HepG2 (cell line): ENCODE data around the gene ACAP2. TPM values are rescaled to one million over a fixed set of nuclear protein-coding genes. Genes with fewer than 3 reads are reported as not detected.
A peak's percentile ranks its signal among the peaks of the same experiment; 100 is the strongest.
"Not testable (repeated sequence)": the region's sequence is repeated elsewhere in the genome, so short reads cannot be mapped to it uniquely, and the experiment has no call there.

Source experiments
- ATAC-seq: fragments of 200-7000 bp; cut with Tn5 transposase; 3 replicates; pipeline ENCODE4 v1.9.1; 2020; ENCODE audit warnings: mild to moderate bottlenecking, moderate library complexity
- BruUV-seq: library from RNA; stranded (reverse); fragments of 400-500 nt; replicated peaks from 2 replicates; lab custom pipeline; 2021; lab: Mats Ljungman, UMichigan
- CTCF ChIA-PET: fragments of 300-600 bp; formaldehyde crosslinking; extraction: SDS; loops from one replicate; lab custom pipeline; 2021; ENCODE audit warnings: low total read pairs, inconsistent platforms, low intra/inter-chr PET ratio; lab: Yijun Ruan, JAX
- POLR2A ChIA-PET: fragments of 350-600 bp; sonication (Branson Sonifier 250); formaldehyde crosslinking; loops from one replicate; lab custom pipeline; 2020; ENCODE audit warnings: antibody characterized with exemption, inconsistent platforms; lab: Yijun Ruan, JAX
- DNase-seq: peaks from one replicate; pipeline ENCODE4 v3.0.0-alpha.2; 2015; ENCODE audit warnings: low spot score
- FAIRE-seq: peaks from 3 replicates; lab custom pipeline; 2011; peaks lifted over from hg19 to GRCh38; lab: Jason Lieb, UNC
- H2AFZ ChIP-seq: one replicate; pipeline ENCODE4 v1.6.1; 2011; ENCODE audit warnings: low read length, inconsistent platforms
- H3K27ac ChIP-seq: fragments of 300-600 bp; 3 replicates; pipeline ENCODE4 v1.8.0; 2011; ENCODE audit warnings: mixed run types, mild to moderate bottlenecking, mixed read lengths, low read length, inconsistent platforms; ENCODE audit not compliant: insufficient read depth; ENCODE audit errors: extremely low read length
- H3K27me3 ChIP-seq, 2 experiments: fragments of 200-600 bp in 1 of 2; 2 replicates in 1 of 2; 3 replicates in 1 of 2; pipeline versions ENCODE4 v1.6.0 to v1.8.0; 2011; ENCODE audit warnings: low read length in 2 of 2, mild to moderate bottlenecking in 2 of 2, moderate library complexity in 2 of 2, inconsistent platforms in 1 of 2; ENCODE audit not compliant: insufficient read depth in 2 of 2, control insufficient read depth in 1 of 2
- H3K36me3 ChIP-seq, 2 experiments: fragments of 200-600 bp in 1 of 2; replicated peaks in 1 of 2; 2 replicates in 1 of 2; 3 replicates in 1 of 2; pipeline versions ENCODE4 v1.5.1 to v1.8.0; 2011; ENCODE audit warnings: low read length in 2 of 2, inconsistent platforms in 1 of 2; ENCODE audit not compliant: insufficient read depth in 2 of 2, control insufficient read depth in 1 of 2
- H3K4me1 ChIP-seq: 2 replicates; pipeline ENCODE4 v1.5.1; 2012; ENCODE audit warnings: low read length, inconsistent platforms; ENCODE audit not compliant: insufficient read depth
- H3K4me2 ChIP-seq: 2 replicates; pipeline ENCODE4 v1.6.0; 2011; ENCODE audit warnings: low read depth, low read length, inconsistent platforms
- H3K4me3 ChIP-seq, 3 experiments: fragments of 200-600 bp in 1 of 3; sonication (generic), shearing (Covaris generic) in 1 of 3; replicated peaks in 1 of 3; 2 replicates each; pipeline ENCODE4 v1.5.1; 2011 to 2016; ENCODE audit warnings: low read length in 3 of 3, inconsistent platforms in 2 of 3, low read depth in 2 of 3, mild to moderate bottlenecking in 2 of 3, control low read depth in 1 of 3, mixed read lengths in 1 of 3; ENCODE audit not compliant: insufficient read depth in 1 of 3
- H3K79me2 ChIP-seq: one replicate; pipeline ENCODE4 v1.6.1; 2011; ENCODE audit warnings: low read length, inconsistent platforms; ENCODE audit not compliant: insufficient read depth
- H3K9ac ChIP-seq: 2 replicates; pipeline ENCODE4 v1.6.0; 2011; ENCODE audit warnings: mild to moderate bottlenecking, low read depth, low read length, inconsistent platforms; ENCODE audit not compliant: insufficient read depth
- H3K9me3 ChIP-seq: 2 replicates; pipeline ENCODE4 v1.5.1; 2012; ENCODE audit warnings: mild to moderate bottlenecking, low read length
- H4K20me1 ChIP-seq: 2 replicates; pipeline ENCODE4 v1.6.0; 2011; ENCODE audit warnings: inconsistent platforms, mild to moderate bottlenecking, low read length, moderate library complexity; ENCODE audit not compliant: insufficient read depth
- ATM ChIP-seq: fragments of 450-650 bp; IDR thresholded peaks from 2 replicates; pipeline ENCODE4 v1.7.1; 2017; ENCODE audit warnings: mild to moderate bottlenecking, borderline replicate concordance
- CBFB ChIP-seq: sonication (generic); formaldehyde crosslinking; IDR thresholded peaks from 2 replicates; pipeline ENCODE4 v1.4.0; 2020; ENCODE audit warnings: missing genetic modification reagents
- EEA1 ChIP-seq: sonication (generic); formaldehyde crosslinking; IDR thresholded peaks from 2 replicates; pipeline ENCODE4 v1.5.1; 2020; ENCODE audit warnings: mild to moderate bottlenecking, missing genetic modification reagents, borderline replicate concordance
- HES4 ChIP-seq: sonication (generic); formaldehyde crosslinking; IDR thresholded peaks from 2 replicates; pipeline ENCODE4 v1.9.0; 2021; ENCODE audit warnings: mild to moderate bottlenecking, missing genetic modification reagents, borderline replicate concordance
- KLF13 ChIP-seq: sonication (generic); formaldehyde crosslinking; IDR thresholded peaks from 2 replicates; pipeline ENCODE4 v1.4.0; 2020; ENCODE audit warnings: mild to moderate bottlenecking, missing genetic modification reagents
- ZBTB39 ChIP-seq: sonication (generic); formaldehyde crosslinking; IDR thresholded peaks from 2 replicates; pipeline ENCODE4 v1.5.0; 2020; ENCODE audit warnings: missing genetic modification reagents
- WGBS: methylation state at CpG from one replicate; pipeline ENCODE4 v1.1.6; 2017; ENCODE audit warnings: low lambda C conversion rate; 5-methylcytosine and 5-hydroxymethylcytosine counted together
- in situ Hi-C: cut with HindIII; loops from 2 replicates; pipeline ENCODE4 v1.10.0; 2017; ENCODE audit warnings: low pct_unique_long_range_greater_than_20kb; ENCODE audit not compliant: extremely low pct_ligation_motif_present
- intact Hi-C: fragments of 100-400 bp; cut with micrococcal nuclease; formaldehyde crosslinking; loops from one replicate; pipeline ENCODE4 v1.10.0; 2022; ENCODE audit not compliant: unreplicated experiment
- polyA plus RNA-seq, 8 experiments: library from polyadenylated mRNA; depleted of rRNA in 3 of 8; stranded (reverse) in 7 of 8; unstranded in 1 of 8; fragments of >200 nt; fragmentation: Illumina TruSeq in 4 of 8; extraction: Trizol in 4 of 8; gene quantifications; 2 replicates each; pipeline versions ENCODE4 v1.2.1 to v1.2.3, GENCODE V29; 2011 to 2016; ENCODE audit warnings: low read depth in 4 of 8, missing spikeins in 1 of 8, mixed read lengths in 1 of 8; ENCODE audit not compliant: insufficient read depth in 1 of 8
- total RNA-seq, 5 experiments: library from RNA; depleted of rRNA; stranded (reverse); fragments of >200 nt; fragmentation: Illumina TruSeq; extraction: Trizol; gene quantifications; 2 replicates each; pipeline ENCODE4 v1.2.3, GENCODE V29; 2016; ENCODE audit warnings: low read depth in 1 of 5
- TF ChIP-seq, protein P1 (sequence below): sonication (generic); formaldehyde crosslinking; IDR thresholded peaks from 2 replicates; pipeline ENCODE4 v1.4.0; 2020; ENCODE audit warnings: missing genetic modification reagents

The ACAP2 gene
- total and polyA plus RNA-seq, 2 of the 13 experiments (the other 11 are each of a cell fraction or from before 2014, with no cell fraction given): 7.3 to 23.9 TPM

- DNase-seq: no peak
- ChIA-PET POLR2A (no interaction called here), CTCF (no interaction called here)
- no peaks in the 10 kb centered on the region for H3K4me1 ChIP-seq
- H3K27me3 ChIP-seq: no peaks in the 10 kb centered on the region
- H3K79me2 ChIP-seq: peaks cover 6% of the 10 kb centered on the region
- H3K4me3 ChIP-seq: no peak overlapping the region
- intact Hi-C loops (no loop called here), in situ Hi-C loops (no loop called here)
- no peak for ATAC-seq
- WGBS: 86% methylated on average over 5 of the region's 5 CpGs
- TF ChIP-seq ZBTB39 (CRISPR knock-in tag) (no peak), KLF13 (CRISPR knock-in tag) (no peak), EEA1 (CRISPR knock-in tag) (no peak), ATM (no peak), CBFB (CRISPR knock-in tag) (no peak), HES4 (CRISPR knock-in tag) (no peak)
- no peaks in the 10 kb centered on the region for H4K20me1 ChIP-seq
- no peak overlapping the region for H3K9ac ChIP-seq
- no peaks in the 10 kb centered on the region for H3K36me3 ChIP-seq
- no peak overlapping the region for H3K4me2 ChIP-seq
- H2AFZ ChIP-seq: no peak overlapping the region
- H3K9me3 ChIP-seq: no peaks in the 10 kb centered on the region
- BruUV-seq: no TSS peak
- no peak for FAIRE-seq
- H3K27ac ChIP-seq: no peak overlapping the region
These were observed 40.9 kb downstream of the ACAP2 start for GRCh38 chr3:195401943-195402342.

- ATAC-seq, POLR2A ChIA-PET, H3K79me2 ChIP-seq, H3K9ac ChIP-seq, H4K20me1 ChIP-seq, H3K27ac ChIP-seq, CTCF ChIA-PET, H3K27me3 ChIP-seq, H3K36me3 ChIP-seq, BruUV-seq, H3K4me3 ChIP-seq, DNase-seq, H3K9me3 ChIP-seq, H3K4me2 ChIP-seq, in situ Hi-C loops, H2AFZ ChIP-seq, FAIRE-seq, intact Hi-C loops: not testable (repeated sequence)
- TF ChIP-seq, protein P1, sequence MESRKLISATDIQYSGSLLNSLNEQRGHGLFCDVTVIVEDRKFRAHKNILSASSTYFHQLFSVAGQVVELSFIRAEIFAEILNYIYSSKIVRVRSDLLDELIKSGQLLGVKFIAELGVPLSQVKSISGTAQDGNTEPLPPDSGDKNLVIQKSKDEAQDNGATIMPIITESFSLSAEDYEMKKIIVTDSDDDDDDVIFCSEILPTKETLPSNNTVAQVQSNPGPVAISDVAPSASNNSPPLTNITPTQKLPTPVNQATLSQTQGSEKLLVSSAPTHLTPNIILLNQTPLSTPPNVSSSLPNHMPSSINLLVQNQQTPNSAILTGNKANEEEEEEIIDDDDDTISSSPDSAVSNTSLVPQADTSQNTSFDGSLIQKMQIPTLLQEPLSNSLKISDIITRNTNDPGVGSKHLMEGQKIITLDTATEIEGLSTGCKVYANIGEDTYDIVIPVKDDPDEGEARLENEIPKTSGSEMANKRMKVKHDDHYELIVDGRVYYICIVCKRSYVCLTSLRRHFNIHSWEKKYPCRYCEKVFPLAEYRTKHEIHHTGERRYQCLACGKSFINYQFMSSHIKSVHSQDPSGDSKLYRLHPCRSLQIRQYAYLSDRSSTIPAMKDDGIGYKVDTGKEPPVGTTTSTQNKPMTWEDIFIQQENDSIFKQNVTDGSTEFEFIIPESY (CRISPR knock-in tag): 0 out of 2 replicates have a peak, but pooled peaks have one; percentile 13
- WGBS: 96% methylated on average over 6 of the region's 6 CpGs
- peaks cover 19% of the 10 kb centered on the region for H3K4me1 ChIP-seq
These were observed 44.4 kb downstream of the ACAP2 start for GRCh38 chr3:195398460-195398859.
